ENCODE results near the gene RSBN1L. TPM values are rescaled to one million over a fixed set of nuclear protein-coding genes. Genes with fewer than 3 reads are reported as not detected.
A peak's percentile ranks its signal among the peaks of the same experiment; 100 is the strongest.

The RSBN1L gene
- total RNA-seq, 1 experiment from 2014 or later = 18.0 TPM

DNA sequence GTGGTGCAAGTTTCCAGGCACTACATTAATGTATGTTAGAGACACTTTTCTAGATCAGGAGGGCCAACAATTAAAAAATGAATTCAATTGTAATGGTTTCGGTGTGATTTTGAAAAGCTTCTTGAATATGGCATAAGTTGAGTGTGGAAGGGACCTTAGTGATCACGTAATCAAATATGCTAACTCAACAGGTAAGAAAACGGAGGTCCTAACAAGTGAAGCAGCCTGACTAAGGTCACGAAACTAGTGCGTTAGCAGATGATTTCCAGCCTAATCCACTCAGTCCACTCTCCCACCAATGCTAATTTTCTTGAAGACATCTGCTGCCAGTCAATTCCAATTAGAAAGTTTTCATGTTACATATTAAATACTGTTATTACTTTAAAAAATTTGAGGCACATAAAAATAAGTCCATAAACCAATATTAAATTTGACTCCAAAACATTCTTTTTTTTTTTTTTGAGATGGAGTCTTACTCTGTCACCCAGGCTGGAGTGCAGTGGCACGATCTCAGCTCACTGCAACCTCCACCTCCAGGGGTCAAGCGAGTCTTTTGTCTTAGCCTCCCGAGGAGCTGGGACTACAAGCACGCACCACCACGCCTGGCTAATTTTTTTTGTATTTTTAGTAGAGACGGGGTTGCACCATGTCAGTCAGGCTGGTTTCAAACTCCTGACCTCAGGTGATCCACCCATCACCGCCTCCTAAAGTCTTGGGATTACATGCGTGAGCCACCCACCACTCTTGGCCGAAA lies 2.3 kb upstream of the RSBN1L start:
- Histone ChIP-seq H3K4me1 (ENCODE audit: control insufficient read depth, insufficient read depth, low read length) (peaks cover 12% of the 10 kb centered on the region), H3K36me3 (ENCODE audit: control insufficient read depth, insufficient read depth, low read length) (peaks cover 3% of the 10 kb centered on the region; the same call in 1 of the 2 replicates), H3K9me3 (ENCODE audit: control insufficient read depth, insufficient read depth, low read depth, low read length) (no peaks in the 10 kb centered on the region), H3K27me3 (ENCODE audit: control insufficient read depth, insufficient read depth, low read length) (no peaks in the 10 kb centered on the region), H3K27ac (ENCODE audit: low read length) (no peak overlapping the region; the same call in 1 of the 2 replicates), H3K4me3 (ENCODE audit: low read depth in 2 of 2, low read length in 2 of 2) (peak overlapping the region; percentile 99)
- TF ChIP-seq POLR2AphosphoS5 (IDR thresholded peaks at IDR 0.05; ENCODE audit: low read depth, low read length) (no peak), SIN3A (IDR thresholded peaks at IDR 0.05; ENCODE audit: borderline replicate concordance, insufficient read depth, low read depth, low read length) (no peak), TCF7L2 (IDR thresholded peaks at IDR 0.05; ENCODE audit: low read depth, low read length) (no peak), REST (IDR thresholded peaks at IDR 0.05; ENCODE audit: insufficient read depth in 1 of 2, low read depth in 2 of 2, low read length in 1 of 2) (no peak)
- TF ChIP-seq, protein P1, sequence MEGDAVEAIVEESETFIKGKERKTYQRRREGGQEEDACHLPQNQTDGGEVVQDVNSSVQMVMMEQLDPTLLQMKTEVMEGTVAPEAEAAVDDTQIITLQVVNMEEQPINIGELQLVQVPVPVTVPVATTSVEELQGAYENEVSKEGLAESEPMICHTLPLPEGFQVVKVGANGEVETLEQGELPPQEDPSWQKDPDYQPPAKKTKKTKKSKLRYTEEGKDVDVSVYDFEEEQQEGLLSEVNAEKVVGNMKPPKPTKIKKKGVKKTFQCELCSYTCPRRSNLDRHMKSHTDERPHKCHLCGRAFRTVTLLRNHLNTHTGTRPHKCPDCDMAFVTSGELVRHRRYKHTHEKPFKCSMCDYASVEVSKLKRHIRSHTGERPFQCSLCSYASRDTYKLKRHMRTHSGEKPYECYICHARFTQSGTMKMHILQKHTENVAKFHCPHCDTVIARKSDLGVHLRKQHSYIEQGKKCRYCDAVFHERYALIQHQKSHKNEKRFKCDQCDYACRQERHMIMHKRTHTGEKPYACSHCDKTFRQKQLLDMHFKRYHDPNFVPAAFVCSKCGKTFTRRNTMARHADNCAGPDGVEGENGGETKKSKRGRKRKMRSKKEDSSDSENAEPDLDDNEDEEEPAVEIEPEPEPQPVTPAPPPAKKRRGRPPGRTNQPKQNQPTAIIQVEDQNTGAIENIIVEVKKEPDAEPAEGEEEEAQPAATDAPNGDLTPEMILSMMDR (IDR thresholded peaks at IDR 0.05) = no peak
- no peak for DNase-seq (ENCODE audit: low read depth, low spot score)
- in situ Hi-C loops (cut with HindIII; ENCODE audit: low pct_unique_long_range_greater_than_20kb, low sequenced_read_pairs) = no loop called here
- intact Hi-C loops (cut with micrococcal nuclease; ENCODE audit: unreplicated experiment) = no loop called here
- ChIA-PET POLR2A (no interaction called here), CTCF (no interaction called here)
- ATAC-seq = no peak
- BruUV-seq (replicated peaks) = no TSS peak

DNA sequence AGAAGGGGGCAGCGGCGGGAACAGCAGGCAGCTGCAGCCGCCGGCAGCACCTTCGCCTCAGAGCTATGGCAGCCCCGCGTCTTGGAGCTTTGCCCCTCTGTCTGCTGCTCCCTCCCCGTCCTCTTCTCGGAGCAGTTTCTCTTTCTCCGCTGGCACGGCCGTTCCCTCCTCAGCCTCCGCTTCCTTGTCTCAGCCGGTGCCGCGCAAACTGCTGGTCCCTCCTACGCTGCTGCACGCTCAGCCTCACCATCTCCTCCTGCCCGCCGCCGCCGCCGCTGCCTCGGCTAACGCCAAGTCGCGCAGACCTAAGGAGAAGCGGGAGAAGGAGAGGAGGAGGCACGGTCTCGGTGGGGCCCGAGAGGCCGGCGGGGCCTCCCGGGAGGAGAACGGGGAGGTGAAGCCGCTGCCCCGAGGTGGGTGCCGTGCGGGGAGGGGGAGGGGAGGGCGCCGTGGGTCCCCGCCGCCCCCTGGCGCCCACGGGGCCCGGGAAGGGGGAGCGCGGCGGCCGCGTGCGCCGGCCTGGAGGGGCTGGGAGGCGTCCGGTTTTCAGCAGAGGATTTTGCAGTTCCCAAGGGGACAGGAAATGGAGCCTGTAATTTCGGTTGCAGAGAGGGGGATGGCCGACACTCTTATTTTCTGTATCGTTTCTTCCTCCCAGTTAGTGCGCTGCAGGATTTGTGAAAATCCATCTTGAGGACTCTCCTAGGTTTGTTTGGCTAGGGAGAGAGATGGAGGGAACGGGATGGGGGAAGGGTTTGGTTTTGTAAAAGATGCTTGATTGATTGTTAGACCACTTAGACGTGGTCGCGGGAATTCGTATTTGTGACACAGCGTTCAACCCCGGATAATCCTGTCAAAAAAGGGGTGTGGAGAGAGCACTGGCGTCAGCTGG lies 630 bp downstream of the RSBN1L start:
- BruUV-seq (replicated peaks) = no TSS peak
- ChIA-PET CTCF (no interaction called here), POLR2A (no interaction called here)
- TF ChIP-seq SIN3A (IDR thresholded peaks at IDR 0.05; ENCODE audit: borderline replicate concordance, insufficient read depth, low read depth, low read length) (no peak), POLR2AphosphoS5 (IDR thresholded peaks at IDR 0.05; ENCODE audit: low read depth, low read length) (no peak), TCF7L2 (IDR thresholded peaks at IDR 0.05; ENCODE audit: low read depth, low read length) (no peak), REST (IDR thresholded peaks at IDR 0.05; ENCODE audit: insufficient read depth in 1 of 2, low read depth in 2 of 2, low read length in 1 of 2) (no peak)
- TF ChIP-seq, protein P1 (IDR thresholded peaks at IDR 0.05) = no peak
- in situ Hi-C loops (cut with HindIII; ENCODE audit: low pct_unique_long_range_greater_than_20kb, low sequenced_read_pairs) = no loop called here
- DNase-seq (ENCODE audit: low read depth, low spot score) (no peak), ATAC-seq (peak; percentile 72)
- Histone ChIP-seq H3K36me3 (ENCODE audit: control insufficient read depth, insufficient read depth, low read length) (peaks cover 3% of the 10 kb centered on the region; the same call in 1 of the 2 replicates), H3K9me3 (ENCODE audit: control insufficient read depth, insufficient read depth, low read depth, low read length) (no peaks in the 10 kb centered on the region), H3K4me1 (ENCODE audit: control insufficient read depth, insufficient read depth, low read length) (peaks cover 19% of the 10 kb centered on the region), H3K27me3 (ENCODE audit: control insufficient read depth, insufficient read depth, low read length) (no peaks in the 10 kb centered on the region), H3K4me3 (ENCODE audit: low read depth in 2 of 2, low read length in 2 of 2) (peak overlapping the region; percentile 99), H3K27ac (ENCODE audit: low read length) (peak overlapping the region; percentile 98)
- intact Hi-C loops (cut with micrococcal nuclease; ENCODE audit: unreplicated experiment) = no loop called here

Measured in Panc1 (cell line).